ENCODE results near the gene GHRH. TPM values are rescaled to one million over a fixed set of nuclear protein-coding genes. Genes with fewer than 3 reads are reported as not detected.

Gene GHRH
- total and polyA plus RNA-seq, 4 donors: not detected

GRCh38 chr20:37209661-37210314, 51.8 kb downstream of the GHRH start:
- H3K9ac ChIP-seq (ENCODE audit: insufficient read depth in 1 of 2, low read length in 2 of 2): no peak overlapping the region
- no peak for ATAC-seq (ENCODE audit: insufficient read depth, low FRiP score)
- TF ChIP-seq CTCF (IDR thresholded peaks at IDR 0.05; ENCODE audit: control extremely low read depth, extremely low read depth): no peak
- H3K4me1 ChIP-seq (ENCODE audit: control insufficient read depth in 5 of 5, insufficient read depth in 5 of 5, low read length in 5 of 5): no peaks in the 10 kb centered on the region
- no peaks in the 10 kb centered on the region for H3K9me3 ChIP-seq (ENCODE audit: control insufficient read depth in 4 of 4, insufficient read depth in 3 of 4, low read length in 3 of 4)
- no peak overlapping the region for H3K27ac ChIP-seq (ENCODE audit: low read depth in 1 of 2, low read length in 1 of 2)
- peaks cover 34 to 51% (median 39%) of the 10 kb centered on the region in 4 donors for H3K36me3 ChIP-seq (ENCODE audit: control insufficient read depth in 4 of 4, insufficient read depth in 4 of 4, low read length in 4 of 4)
- no peak overlapping the region for H3K4me3 ChIP-seq
- no peak for DNase-seq
- no peaks in the 10 kb centered on the region for H3K27me3 ChIP-seq (ENCODE audit: control insufficient read depth in 3 of 3, insufficient read depth in 3 of 3, low read length in 2 of 3)
- WGBS, 2 donors: 94 to 98% methylated on average over 6 of the region's 6 CpGs

DNA sequence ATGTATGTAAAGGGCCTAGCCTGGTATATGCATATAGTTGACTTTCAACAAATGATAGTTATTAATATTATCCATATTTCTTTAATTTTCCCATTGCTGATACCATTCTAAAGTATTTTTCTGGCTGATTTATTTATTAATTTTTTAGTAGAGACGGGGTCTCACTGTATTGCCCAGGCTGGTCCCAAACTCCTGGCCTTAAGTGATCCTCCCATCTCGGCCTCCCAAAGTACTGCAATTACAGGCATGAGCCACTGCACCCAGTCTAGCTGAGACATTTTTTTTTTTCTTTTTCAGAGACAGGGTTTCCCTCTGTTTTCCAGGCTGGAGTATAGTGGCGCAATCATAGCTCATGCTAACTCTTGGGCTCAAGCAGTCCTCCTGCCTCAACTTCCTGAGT, 52.4 kb downstream of the GHRH start:
- Histone ChIP-seq H3K27ac (ENCODE audit: low read depth in 1 of 2, low read length in 1 of 2) (no peak overlapping the region), H3K27me3 (ENCODE audit: control insufficient read depth in 3 of 3, insufficient read depth in 3 of 3, low read length in 2 of 3) (no peaks in the 10 kb centered on the region), H3K4me3 (no peak overlapping the region), H3K9ac (ENCODE audit: insufficient read depth in 1 of 2, low read length in 2 of 2) (no peak overlapping the region), H3K36me3 (ENCODE audit: control insufficient read depth in 4 of 4, insufficient read depth in 4 of 4, low read length in 4 of 4) (peaks cover 35 to 51% (median 41%) of the 10 kb centered on the region in 4 donors), H3K4me1 (ENCODE audit: control insufficient read depth in 5 of 5, insufficient read depth in 5 of 5, low read length in 5 of 5) (no peaks in the 10 kb centered on the region), H3K9me3 (ENCODE audit: control insufficient read depth in 4 of 4, insufficient read depth in 3 of 4, low read length in 3 of 4) (no peaks in the 10 kb centered on the region)
- no peak for DNase-seq
- 98 to 99% methylated on average over 3 of the region's 3 CpGs for WGBS, 2 donors
- ATAC-seq (ENCODE audit: insufficient read depth, low FRiP score): no peak
- no peak for TF ChIP-seq CTCF (IDR thresholded peaks at IDR 0.05; ENCODE audit: control extremely low read depth, extremely low read depth)

DNA sequence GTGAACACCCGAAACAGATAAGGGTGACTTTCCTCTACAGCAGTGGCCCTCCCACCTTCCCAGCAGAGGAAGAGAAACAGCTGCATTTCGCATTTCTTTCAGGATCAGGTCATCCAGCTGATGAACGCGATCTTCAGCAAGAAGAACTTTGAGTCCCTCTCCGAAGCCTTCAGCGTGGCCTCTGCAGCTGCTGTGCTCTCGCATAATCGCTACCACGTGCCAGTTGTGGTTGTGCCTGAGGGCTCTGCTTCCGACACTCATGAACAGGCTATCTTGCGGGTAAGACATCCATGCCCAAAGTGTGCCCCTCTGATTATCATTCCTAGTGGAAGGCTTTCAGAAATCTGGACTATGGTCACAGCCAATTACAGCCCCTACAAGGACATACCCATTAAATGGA, 54.4 kb downstream of the GHRH start:
- H3K4me1 ChIP-seq (ENCODE audit: control insufficient read depth in 5 of 5, insufficient read depth in 5 of 5, low read length in 5 of 5): no peaks in the 10 kb centered on the region
- H3K36me3 ChIP-seq (ENCODE audit: control insufficient read depth in 4 of 4, insufficient read depth in 4 of 4, low read length in 4 of 4): peaks cover 23 to 53% (median 43%) of the 10 kb centered on the region in 4 donors
- no peak overlapping the region for H3K9ac ChIP-seq (ENCODE audit: insufficient read depth in 1 of 2, low read length in 2 of 2)
- no peaks in the 10 kb centered on the region for H3K9me3 ChIP-seq (ENCODE audit: control insufficient read depth in 4 of 4, insufficient read depth in 3 of 4, low read length in 3 of 4)
- ATAC-seq (ENCODE audit: insufficient read depth, low FRiP score) (no peak), DNase-seq (no peak)
- no peak for TF ChIP-seq CTCF (IDR thresholded peaks at IDR 0.05; ENCODE audit: control extremely low read depth, extremely low read depth)
- H3K27ac ChIP-seq (ENCODE audit: low read depth in 1 of 2, low read length in 1 of 2): no peak overlapping the region
- H3K4me3 ChIP-seq: no peak overlapping the region
- no peaks in the 10 kb centered on the region for H3K27me3 ChIP-seq (ENCODE audit: control insufficient read depth in 3 of 3, insufficient read depth in 3 of 3, low read length in 2 of 3)
- WGBS, 2 donors: 95 to 97% methylated on average over 11 of the region's 11 CpGs

DNA sequence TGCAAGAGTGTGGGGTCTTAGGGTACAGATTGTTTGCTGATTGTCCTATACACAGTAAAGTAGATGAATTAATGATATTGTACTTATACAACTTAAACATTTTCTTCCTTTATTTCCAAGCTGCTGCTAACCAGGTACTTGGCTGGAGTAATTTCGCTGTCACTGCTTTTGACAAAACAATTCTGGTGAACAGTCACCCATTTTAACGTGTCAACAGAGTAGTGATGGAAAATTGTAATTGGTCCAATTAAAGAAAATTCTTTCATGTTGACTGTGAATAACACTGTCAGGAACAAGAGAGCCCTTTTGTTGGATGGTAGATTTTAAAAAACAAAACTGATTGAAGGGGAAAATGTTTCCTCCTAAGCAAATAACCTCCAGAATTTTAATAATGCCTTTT, 55.8 kb downstream of the GHRH start:
- Histone ChIP-seq H3K9ac (ENCODE audit: insufficient read depth in 1 of 2, low read length in 2 of 2) (no peak overlapping the region), H3K27ac (ENCODE audit: low read depth in 1 of 2, low read length in 1 of 2) (no peak overlapping the region), H3K4me3 (no peak overlapping the region), H3K9me3 (ENCODE audit: control insufficient read depth in 4 of 4, insufficient read depth in 3 of 4, low read length in 3 of 4) (no peaks in the 10 kb centered on the region), H3K36me3 (ENCODE audit: control insufficient read depth in 4 of 4, insufficient read depth in 4 of 4, low read length in 4 of 4) (peaks cover 24 to 50% (median 43%) of the 10 kb centered on the region in 4 donors), H3K27me3 (ENCODE audit: control insufficient read depth in 3 of 3, insufficient read depth in 3 of 3, low read length in 2 of 3) (no peaks in the 10 kb centered on the region), H3K4me1 (ENCODE audit: control insufficient read depth in 5 of 5, insufficient read depth in 5 of 5, low read length in 5 of 5) (no peaks in the 10 kb centered on the region)
- DNase-seq (no peak), ATAC-seq (ENCODE audit: insufficient read depth, low FRiP score) (no peak)
- WGBS, 2 donors: 80 to 89% methylated on average over 2 of the region's 2 CpGs
- no peak for TF ChIP-seq CTCF (IDR thresholded peaks at IDR 0.05; ENCODE audit: control extremely low read depth, extremely low read depth)

All from lung (tissue), 12 donors.